Measurements from ENCODE around the gene TANK. TPM values are rescaled to one million over a fixed set of nuclear protein-coding genes. Genes with fewer than 3 reads are reported as not detected.

Gene TANK
- total RNA-seq, 1 experiment from 2014 or later, result 85.4 TPM

DNA sequence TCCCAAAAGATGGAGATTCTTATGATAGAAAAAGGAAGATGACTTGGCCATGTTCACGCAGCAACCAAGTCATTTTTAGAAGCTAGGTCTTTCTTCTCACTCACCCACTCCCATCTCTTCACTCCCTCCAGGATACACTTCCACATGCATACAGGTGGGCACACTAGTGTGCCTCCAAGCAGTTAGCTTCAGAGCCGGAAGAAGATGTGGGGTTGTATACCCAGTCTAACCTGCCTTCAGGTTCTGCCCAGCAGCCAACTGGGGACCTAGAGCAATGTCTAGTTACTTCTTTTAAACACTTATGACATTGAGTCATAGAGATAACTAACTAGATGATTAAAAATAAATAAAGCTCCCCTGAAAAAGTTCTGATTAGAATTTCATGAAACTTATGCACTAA, 21.8 kb upstream of the TANK start:
- Mint-ChIP-seq H3K4me1 (ENCODE audit: low read depth, unreplicated experiment) (peaks cover 55% of the 10 kb centered on the region), H3K36me3 (ENCODE audit: insufficient read depth, unreplicated experiment) (peaks cover 20% of the 10 kb centered on the region), H3K27ac (ENCODE audit: unreplicated experiment) (peak overlapping the region; percentile 63), H3K27me3 (ENCODE audit: unreplicated experiment) (no peaks in the 10 kb centered on the region), H3K4me3 (ENCODE audit: low read depth, unreplicated experiment) (peak overlapping the region; percentile 68), H3K9me3 (ENCODE audit: low read depth, unreplicated experiment) (no peaks in the 10 kb centered on the region)
- TF ChIP-seq, protein P1, sequence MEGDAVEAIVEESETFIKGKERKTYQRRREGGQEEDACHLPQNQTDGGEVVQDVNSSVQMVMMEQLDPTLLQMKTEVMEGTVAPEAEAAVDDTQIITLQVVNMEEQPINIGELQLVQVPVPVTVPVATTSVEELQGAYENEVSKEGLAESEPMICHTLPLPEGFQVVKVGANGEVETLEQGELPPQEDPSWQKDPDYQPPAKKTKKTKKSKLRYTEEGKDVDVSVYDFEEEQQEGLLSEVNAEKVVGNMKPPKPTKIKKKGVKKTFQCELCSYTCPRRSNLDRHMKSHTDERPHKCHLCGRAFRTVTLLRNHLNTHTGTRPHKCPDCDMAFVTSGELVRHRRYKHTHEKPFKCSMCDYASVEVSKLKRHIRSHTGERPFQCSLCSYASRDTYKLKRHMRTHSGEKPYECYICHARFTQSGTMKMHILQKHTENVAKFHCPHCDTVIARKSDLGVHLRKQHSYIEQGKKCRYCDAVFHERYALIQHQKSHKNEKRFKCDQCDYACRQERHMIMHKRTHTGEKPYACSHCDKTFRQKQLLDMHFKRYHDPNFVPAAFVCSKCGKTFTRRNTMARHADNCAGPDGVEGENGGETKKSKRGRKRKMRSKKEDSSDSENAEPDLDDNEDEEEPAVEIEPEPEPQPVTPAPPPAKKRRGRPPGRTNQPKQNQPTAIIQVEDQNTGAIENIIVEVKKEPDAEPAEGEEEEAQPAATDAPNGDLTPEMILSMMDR (IDR thresholded peaks at IDR 0.05; ENCODE audit: unreplicated experiment), result no peak
- peak; percentile 30 for DNase-seq
- BruUV-seq (replicated peaks), result no TSS peak
- intact Hi-C loops (cut with micrococcal nuclease; ENCODE audit: unreplicated experiment), result no loop called here
- CTCF ChIA-PET, result no interaction called here

GRCh38 chr2:161139098-161139987, 20.9 kb upstream of the TANK start:
- H3K4me3 Mint-ChIP-seq (ENCODE audit: low read depth, unreplicated experiment), result peak overlapping the region; percentile 68
- CTCF ChIA-PET, result no interaction called here
- no peaks in the 10 kb centered on the region for H3K27me3 Mint-ChIP-seq (ENCODE audit: unreplicated experiment)
- H3K36me3 Mint-ChIP-seq (ENCODE audit: insufficient read depth, unreplicated experiment), result peaks cover 20% of the 10 kb centered on the region
- intact Hi-C loops (cut with micrococcal nuclease; ENCODE audit: unreplicated experiment), result no loop called here
- no peaks in the 10 kb centered on the region for H3K9me3 Mint-ChIP-seq (ENCODE audit: low read depth, unreplicated experiment)
- TF ChIP-seq, protein P1 (IDR thresholded peaks at IDR 0.05; ENCODE audit: unreplicated experiment), result no peak
- no peak for DNase-seq
- H3K4me1 Mint-ChIP-seq (ENCODE audit: low read depth, unreplicated experiment), result peaks cover 55% of the 10 kb centered on the region
- no TSS peak for BruUV-seq (replicated peaks)
- H3K27ac Mint-ChIP-seq (ENCODE audit: unreplicated experiment), result peak overlapping the region; percentile 63

DNA sequence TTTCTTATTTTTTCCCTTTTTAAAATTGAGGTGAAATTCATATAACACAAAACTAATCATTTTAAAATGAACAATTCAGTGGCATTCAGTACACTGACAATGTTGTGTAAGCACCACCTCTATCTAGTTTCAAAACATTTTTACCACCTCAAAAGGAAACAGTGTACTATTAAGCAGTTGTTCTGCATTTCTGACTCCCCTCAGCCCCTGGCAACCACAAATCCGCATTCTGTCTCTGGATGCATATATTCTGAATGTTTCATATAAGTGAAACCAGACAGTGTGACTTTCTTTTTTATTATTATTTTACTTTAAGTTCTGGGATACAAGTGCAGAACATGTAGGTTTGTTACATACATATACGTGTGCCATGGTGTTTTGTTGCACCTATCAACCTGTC, 19.2 kb upstream of the TANK start:
- Mint-ChIP-seq H3K4me1 (ENCODE audit: low read depth, unreplicated experiment) (peaks cover 60% of the 10 kb centered on the region), H3K4me3 (ENCODE audit: low read depth, unreplicated experiment) (no peak overlapping the region), H3K36me3 (ENCODE audit: insufficient read depth, unreplicated experiment) (peaks cover 20% of the 10 kb centered on the region), H3K27ac (ENCODE audit: unreplicated experiment) (no peak overlapping the region), H3K27me3 (ENCODE audit: unreplicated experiment) (no peaks in the 10 kb centered on the region), H3K9me3 (ENCODE audit: low read depth, unreplicated experiment) (no peaks in the 10 kb centered on the region)
- BruUV-seq (replicated peaks), result no TSS peak
- intact Hi-C loops (cut with micrococcal nuclease; ENCODE audit: unreplicated experiment), result no loop called here
- DNase-seq, result no peak
- TF ChIP-seq, protein P1 (IDR thresholded peaks at IDR 0.05; ENCODE audit: unreplicated experiment), result no peak
- CTCF ChIA-PET, result no interaction called here

DNA sequence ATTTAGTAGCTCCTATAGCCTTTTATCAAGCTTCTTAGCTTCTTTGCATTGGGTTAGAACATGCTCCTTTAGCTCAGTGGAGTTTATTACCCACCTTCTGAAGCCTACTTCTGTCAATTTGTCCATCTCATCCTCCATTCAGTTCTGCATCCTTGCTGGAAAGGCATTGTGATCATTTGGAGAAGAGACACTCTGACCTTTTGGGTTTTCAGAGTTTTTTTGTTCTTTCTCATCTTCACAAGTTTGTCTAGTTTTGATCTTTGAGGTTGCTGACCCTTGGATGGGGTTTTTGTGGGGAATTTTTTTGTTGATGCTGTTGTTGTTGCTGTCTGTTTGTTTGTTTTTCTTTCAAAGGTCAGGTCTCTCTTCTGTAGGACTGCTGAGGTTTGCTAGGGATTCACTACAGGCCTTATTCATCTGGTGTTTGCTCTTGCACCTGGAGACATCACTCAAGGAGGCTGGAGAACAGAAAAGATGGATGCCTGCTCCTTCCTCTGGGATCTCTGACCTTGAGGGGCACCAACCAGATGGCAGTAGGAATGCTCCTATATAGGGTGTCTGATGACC, 13.9 kb upstream of the TANK start:
- Mint-ChIP-seq H3K27me3 (ENCODE audit: unreplicated experiment) (no peaks in the 10 kb centered on the region), H3K36me3 (ENCODE audit: insufficient read depth, unreplicated experiment) (no peaks in the 10 kb centered on the region), H3K4me3 (ENCODE audit: low read depth, unreplicated experiment) (no peak overlapping the region), H3K9me3 (ENCODE audit: low read depth, unreplicated experiment) (peaks cover 4% of the 10 kb centered on the region), H3K27ac (ENCODE audit: unreplicated experiment) (no peak overlapping the region), H3K4me1 (ENCODE audit: low read depth, unreplicated experiment) (peaks cover 34% of the 10 kb centered on the region)
- BruUV-seq (replicated peaks), result no TSS peak
- intact Hi-C loops (cut with micrococcal nuclease; ENCODE audit: unreplicated experiment), result no loop called here
- CTCF ChIA-PET, result no interaction called here
- TF ChIP-seq, protein P1 (IDR thresholded peaks at IDR 0.05; ENCODE audit: unreplicated experiment), result no peak
- no peak for DNase-seq

Measured in Calu3 (cell line).